HG03108 (cell line): ENCODE results near the gene ATE1.
"Not testable (repeated sequence)": the region's sequence is repeated elsewhere in the genome, so short reads cannot be mapped to it uniquely, and the experiment has no call there.

ENCODE experiments used
- ATAC-seq: cut with Tn5 transposase; IDR thresholded peaks from one replicate; pipeline ENCODE4 v1.9.1; 2021; ENCODE audit warnings: moderate library complexity; ENCODE audit not compliant: unreplicated experiment

ATE1 gene

GRCh38 chr10:121702351-121703320 lies 225.2 kb downstream of the ATE1 start:
- ATAC-seq = no peak

GRCh38 chr10:121700416-121700815 lies 227.4 kb downstream of the ATE1 start:
- ATAC-seq = no peak

GRCh38 chr10:121699703-121700102 lies 228.1 kb downstream of the ATE1 start:
- not testable (repeated sequence) for ATAC-seq

GRCh38 chr10:121698902-121699301 lies 228.9 kb downstream of the ATE1 start:
- no peak for ATAC-seq

- no peak for ATAC-seq
Observed at GRCh38 chr10:121698336-121698735, 229.5 kb downstream of the ATE1 start.

- no peak for ATAC-seq
Observed at GRCh38 chr10:121696854-121697253, 231.0 kb downstream of the ATE1 start.

- no peak for ATAC-seq
Observed at GRCh38 chr10:121695731-121696464, 231.9 kb downstream of the ATE1 start.

- no peak for ATAC-seq
Observed at GRCh38 chr10:121694966-121695643, 232.7 kb downstream of the ATE1 start.

- ATAC-seq = no peak
Observed at GRCh38 chr10:121694327-121694965, 233.4 kb downstream of the ATE1 start.

GRCh38 chr10:121692626-121693025 lies 235.2 kb downstream of the ATE1 start:
- no peak for ATAC-seq

GRCh38 chr10:121690970-121691369 lies 236.9 kb downstream of the ATE1 start:
- ATAC-seq = no peak
